Neural crest cell (in vitro differentiated cells): ENCODE data around the gene STRC. TPM values are rescaled to one million over a fixed set of nuclear protein-coding genes. Genes with fewer than 3 reads are reported as not detected.
"Not testable (repeated sequence)": the region's sequence is repeated elsewhere in the genome, so short reads cannot be mapped to it uniquely, and the experiment has no call there.

Experiments
- DNase-seq: peaks from one replicate; pipeline ENCODE4 v3.0.0; 2021; ENCODE audit warnings: low read depth, mixed read lengths, low spot score
- H3K27ac Mint-ChIP-seq: one replicate; pipeline ENCODE4 v1.8.0; 2021; ENCODE audit warnings: mild to moderate bottlenecking, mixed read lengths; ENCODE audit not compliant: unreplicated experiment
- H3K27me3 Mint-ChIP-seq: 2 replicates; pipeline ENCODE4 v1.8.0; 2021; ENCODE audit warnings: low read depth, mild to moderate bottlenecking, mixed read lengths
- H3K36me3 Mint-ChIP-seq: 2 replicates; pipeline ENCODE4 v1.8.0; 2021; ENCODE audit warnings: low read depth, mild to moderate bottlenecking, mixed read lengths
- H3K4me1 Mint-ChIP-seq: 2 replicates; pipeline ENCODE4 v1.8.0; 2021; ENCODE audit warnings: mixed read lengths
- H3K4me3 Mint-ChIP-seq: one replicate; pipeline ENCODE4 v1.8.0; 2021; ENCODE audit warnings: mild to moderate bottlenecking, mixed read lengths
- H3K9me3 Mint-ChIP-seq: 2 replicates; pipeline ENCODE4 v1.8.0; 2021; ENCODE audit warnings: mixed read lengths
- long read RNA-seq: library from polyadenylated mRNA; unstranded; transcript quantifications from one replicate; pipeline ENCODE4 v2.0.0, GENCODE V29; 2020
- total RNA-seq: library from RNA; stranded (reverse); gene quantifications from 2 replicates; pipeline ENCODE4 v1.2.1, GENCODE V29; 2021
- TF ChIP-seq, protein P1 (sequence below): fragments of 200-600 bp; sonication (generic); conservative IDR thresholded peaks from 2 replicates; pipeline ENCODE4 v1.5.0; 2021; ENCODE audit warnings: antibody characterized with exemption, mild to moderate bottlenecking

Gene STRC
- total RNA-seq = 0.19 and 0.30 TPM in 2 replicates
- long read RNA-seq, partial matches to known transcripts = 0 of 1 reads
- long read RNA-seq, other reads (novel, unspliced or antisense) = 1 of 1 reads

DNA sequence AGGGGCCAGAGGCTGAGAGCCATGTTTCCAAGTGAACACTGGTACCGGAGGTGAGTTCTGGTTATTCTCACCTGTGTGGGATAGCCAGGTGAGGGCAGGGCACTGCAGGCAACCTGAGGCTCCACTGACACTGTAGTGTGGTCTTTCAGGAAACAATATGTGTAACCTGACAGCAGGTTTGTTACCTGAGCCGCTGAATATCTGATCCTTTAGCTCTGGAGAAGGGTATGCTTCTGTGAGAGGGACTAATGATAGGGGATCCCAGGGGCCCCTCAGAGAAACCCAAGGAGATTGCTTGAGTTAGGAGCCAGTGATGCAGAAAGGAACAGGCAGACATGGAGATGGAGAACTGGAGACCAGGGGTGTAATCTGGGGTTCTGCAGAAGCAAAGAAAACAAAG lies at the start of gene STRC:
TSS of gene STRC (minus strand) at position 101 of the 400 bp plus-strand sequence. CDS start at position 23, 78 bp downstream.
- DNase-seq, H3K4me3 Mint-ChIP-seq, H3K4me1 Mint-ChIP-seq, H3K27ac Mint-ChIP-seq, H3K27me3 Mint-ChIP-seq, H3K36me3 Mint-ChIP-seq, H3K9me3 Mint-ChIP-seq: not testable (repeated sequence)

DNA sequence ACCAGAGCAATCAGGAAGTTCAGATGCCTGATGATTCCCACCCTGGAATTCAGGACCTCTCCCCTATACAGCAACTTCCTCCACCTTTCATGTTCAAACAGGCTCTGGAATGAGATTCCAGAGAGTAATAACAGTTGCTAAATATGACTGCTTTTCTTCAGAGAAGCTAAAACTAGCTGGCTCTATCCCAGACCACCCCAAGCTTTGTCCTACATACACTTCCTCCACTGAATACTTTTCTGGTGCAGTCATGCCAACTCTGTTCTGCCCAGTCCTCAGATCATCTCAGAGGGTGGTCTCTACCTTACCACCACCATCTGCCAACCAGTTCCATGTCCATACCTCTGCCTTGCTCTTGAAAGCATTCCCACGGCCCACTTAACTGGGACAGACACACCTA lies 47.6 kb upstream of the STRC start:
- H3K36me3 Mint-ChIP-seq, H3K4me1 Mint-ChIP-seq, H3K27ac Mint-ChIP-seq, H3K9me3 Mint-ChIP-seq, H3K27me3 Mint-ChIP-seq, H3K4me3 Mint-ChIP-seq, DNase-seq: not testable (repeated sequence)

DNA sequence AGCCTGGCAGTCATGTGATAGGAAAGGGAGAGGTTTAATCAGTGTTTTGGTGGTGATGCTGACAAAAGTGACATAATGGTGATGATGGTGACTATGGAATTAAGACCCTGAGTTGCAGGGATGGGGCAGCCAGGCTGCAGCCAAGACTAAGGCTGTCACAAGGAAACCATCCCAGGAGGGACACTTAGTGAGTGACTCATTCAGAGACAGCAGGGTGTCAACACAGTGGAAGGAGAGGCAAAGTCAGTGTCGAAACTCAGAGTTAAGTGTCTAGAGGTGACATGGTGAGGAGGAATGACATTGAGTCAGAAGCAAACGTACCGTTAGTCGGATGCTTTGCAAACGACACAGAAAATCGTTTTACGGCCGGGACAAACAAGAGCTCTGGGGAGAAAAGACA lies 44.7 kb upstream of the STRC start:
- DNase-seq, H3K27ac Mint-ChIP-seq, H3K4me3 Mint-ChIP-seq, H3K36me3 Mint-ChIP-seq, H3K4me1 Mint-ChIP-seq, H3K9me3 Mint-ChIP-seq, H3K27me3 Mint-ChIP-seq: not testable (repeated sequence)

DNA sequence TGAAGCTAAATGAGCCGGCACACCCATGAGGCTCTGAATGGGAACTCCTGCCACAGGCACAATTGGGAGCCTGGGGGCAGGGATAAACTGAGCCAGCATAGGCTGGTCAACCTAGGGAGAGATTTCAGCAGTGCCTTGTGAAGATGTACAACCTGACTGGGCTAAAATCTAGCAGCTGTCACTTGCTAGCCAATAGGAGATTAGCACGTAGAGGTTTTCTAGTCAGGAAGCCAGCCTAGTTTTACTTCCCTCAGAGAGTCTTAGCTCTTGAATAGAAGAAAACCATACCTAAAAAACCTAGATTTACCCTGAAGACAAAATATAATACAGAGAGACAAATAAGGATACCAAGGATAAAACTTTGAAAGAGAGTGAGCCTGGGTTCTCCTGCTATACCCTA lies 43.7 kb upstream of the STRC start:
- not testable (repeated sequence) for H3K27me3 Mint-ChIP-seq, H3K27ac Mint-ChIP-seq, DNase-seq, H3K4me1 Mint-ChIP-seq, H3K36me3 Mint-ChIP-seq, H3K4me3 Mint-ChIP-seq, H3K9me3 Mint-ChIP-seq

DNA sequence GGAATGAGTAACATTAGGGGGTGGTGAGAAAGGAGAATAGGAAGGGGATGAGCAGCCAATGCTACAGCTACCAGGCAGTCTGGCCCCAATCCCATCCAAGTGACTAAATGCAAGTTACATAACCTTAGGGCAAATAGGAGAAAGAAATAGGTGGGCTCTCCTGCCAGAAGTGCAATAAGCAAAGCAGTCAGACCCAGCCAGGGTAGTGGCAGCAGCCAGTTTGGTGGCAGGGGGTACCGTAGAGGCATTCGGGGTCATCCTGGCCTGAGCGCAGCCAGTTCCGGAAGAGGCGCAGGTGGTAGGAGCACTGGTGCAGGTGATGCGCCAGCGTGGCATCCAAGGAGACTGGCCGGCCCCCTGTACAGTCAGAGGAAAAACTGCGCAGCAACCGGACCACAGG lies 41.1 kb upstream of the STRC start:
- H3K27me3 Mint-ChIP-seq, H3K9me3 Mint-ChIP-seq, H3K4me3 Mint-ChIP-seq, H3K4me1 Mint-ChIP-seq, DNase-seq, H3K27ac Mint-ChIP-seq, H3K36me3 Mint-ChIP-seq: not testable (repeated sequence)

DNA sequence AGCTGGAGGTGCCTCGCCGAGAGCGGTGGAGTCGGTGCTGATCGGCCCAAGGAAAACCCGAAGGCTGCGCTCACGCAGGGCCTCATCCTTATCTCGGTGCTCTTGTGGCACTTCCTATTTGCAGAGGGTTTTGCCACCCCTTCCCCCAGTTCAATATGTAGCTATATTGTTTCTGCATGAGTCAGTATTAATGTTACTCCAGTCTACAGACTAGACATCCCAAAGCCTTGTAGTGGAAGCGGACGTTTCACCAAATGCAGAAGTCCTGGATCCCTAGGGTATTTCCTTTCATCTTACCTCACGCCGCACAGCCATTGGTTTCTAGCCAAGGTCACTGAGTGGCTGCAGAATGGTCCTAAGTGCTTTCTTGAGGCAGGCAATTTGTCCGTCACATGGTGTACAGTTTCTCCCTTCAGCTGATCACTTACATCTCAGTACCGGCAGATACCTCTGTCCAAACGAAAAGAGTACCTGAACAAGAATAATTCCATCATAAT lies 30.9 kb upstream of the STRC start:
- not testable (repeated sequence) for H3K27ac Mint-ChIP-seq, H3K4me3 Mint-ChIP-seq, H3K27me3 Mint-ChIP-seq, H3K9me3 Mint-ChIP-seq, DNase-seq, H3K4me1 Mint-ChIP-seq
- H3K36me3 Mint-ChIP-seq = peaks cover 19% of the 10 kb centered on the region

DNA sequence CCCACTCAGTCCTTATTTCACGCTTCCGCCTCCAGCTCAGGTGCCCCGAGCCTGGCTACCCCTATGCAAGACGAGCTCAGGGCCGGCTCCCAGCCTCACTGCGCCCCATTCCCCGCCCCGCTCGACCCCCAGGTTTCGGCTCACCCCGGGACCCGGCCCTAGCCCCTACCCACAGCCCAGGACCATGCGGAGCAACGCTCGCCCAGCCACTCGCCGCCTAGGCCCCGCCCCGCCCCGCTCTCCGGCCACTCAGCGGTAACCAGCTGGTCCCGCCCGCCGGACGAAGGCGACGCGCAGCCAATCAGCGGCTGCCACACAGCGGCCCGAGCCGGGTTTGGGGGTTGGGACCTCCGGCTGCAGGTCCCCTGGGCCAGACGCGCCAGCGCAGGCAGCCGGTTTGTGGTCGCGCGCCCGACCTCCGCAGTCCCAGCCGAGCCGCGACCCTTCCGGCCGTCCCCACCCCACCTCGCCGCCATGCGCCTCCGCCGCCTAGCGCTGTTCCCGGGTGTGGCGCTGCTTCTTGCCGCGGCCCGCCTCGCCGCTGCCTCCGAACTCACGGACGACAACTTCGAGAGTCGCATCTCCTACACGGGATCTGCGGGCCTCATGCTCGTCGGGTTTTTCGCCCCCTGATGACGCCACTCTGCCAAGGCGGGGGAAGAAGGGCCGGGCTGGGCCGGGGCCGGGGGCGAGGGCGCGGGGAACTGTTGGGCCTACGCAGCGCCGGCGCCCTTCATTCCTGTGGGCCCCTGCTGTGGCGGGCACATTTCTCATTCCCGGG lies 30.2 kb upstream of the STRC start, which contains the start of gene CATSPER2:
TSS of gene CATSPER2 (minus strand) at position 196 of the 781 bp plus-strand sequence. CDS start 783 bp downstream, outside the sequence.
- TF ChIP-seq, protein P1, sequence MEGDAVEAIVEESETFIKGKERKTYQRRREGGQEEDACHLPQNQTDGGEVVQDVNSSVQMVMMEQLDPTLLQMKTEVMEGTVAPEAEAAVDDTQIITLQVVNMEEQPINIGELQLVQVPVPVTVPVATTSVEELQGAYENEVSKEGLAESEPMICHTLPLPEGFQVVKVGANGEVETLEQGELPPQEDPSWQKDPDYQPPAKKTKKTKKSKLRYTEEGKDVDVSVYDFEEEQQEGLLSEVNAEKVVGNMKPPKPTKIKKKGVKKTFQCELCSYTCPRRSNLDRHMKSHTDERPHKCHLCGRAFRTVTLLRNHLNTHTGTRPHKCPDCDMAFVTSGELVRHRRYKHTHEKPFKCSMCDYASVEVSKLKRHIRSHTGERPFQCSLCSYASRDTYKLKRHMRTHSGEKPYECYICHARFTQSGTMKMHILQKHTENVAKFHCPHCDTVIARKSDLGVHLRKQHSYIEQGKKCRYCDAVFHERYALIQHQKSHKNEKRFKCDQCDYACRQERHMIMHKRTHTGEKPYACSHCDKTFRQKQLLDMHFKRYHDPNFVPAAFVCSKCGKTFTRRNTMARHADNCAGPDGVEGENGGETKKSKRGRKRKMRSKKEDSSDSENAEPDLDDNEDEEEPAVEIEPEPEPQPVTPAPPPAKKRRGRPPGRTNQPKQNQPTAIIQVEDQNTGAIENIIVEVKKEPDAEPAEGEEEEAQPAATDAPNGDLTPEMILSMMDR = no peak
- Mint-ChIP-seq H3K4me1 (no peaks in the 10 kb centered on the region), H3K27ac (no peak within 1 kb of the TSS), H3K9me3 (peaks cover 5% of the 10 kb centered on the region), H3K27me3 (no peaks in the 10 kb centered on the region), H3K4me3 (no peak within 1 kb of the TSS), H3K36me3 (peaks cover 19% of the 10 kb centered on the region)
- no peak for DNase-seq

DNA sequence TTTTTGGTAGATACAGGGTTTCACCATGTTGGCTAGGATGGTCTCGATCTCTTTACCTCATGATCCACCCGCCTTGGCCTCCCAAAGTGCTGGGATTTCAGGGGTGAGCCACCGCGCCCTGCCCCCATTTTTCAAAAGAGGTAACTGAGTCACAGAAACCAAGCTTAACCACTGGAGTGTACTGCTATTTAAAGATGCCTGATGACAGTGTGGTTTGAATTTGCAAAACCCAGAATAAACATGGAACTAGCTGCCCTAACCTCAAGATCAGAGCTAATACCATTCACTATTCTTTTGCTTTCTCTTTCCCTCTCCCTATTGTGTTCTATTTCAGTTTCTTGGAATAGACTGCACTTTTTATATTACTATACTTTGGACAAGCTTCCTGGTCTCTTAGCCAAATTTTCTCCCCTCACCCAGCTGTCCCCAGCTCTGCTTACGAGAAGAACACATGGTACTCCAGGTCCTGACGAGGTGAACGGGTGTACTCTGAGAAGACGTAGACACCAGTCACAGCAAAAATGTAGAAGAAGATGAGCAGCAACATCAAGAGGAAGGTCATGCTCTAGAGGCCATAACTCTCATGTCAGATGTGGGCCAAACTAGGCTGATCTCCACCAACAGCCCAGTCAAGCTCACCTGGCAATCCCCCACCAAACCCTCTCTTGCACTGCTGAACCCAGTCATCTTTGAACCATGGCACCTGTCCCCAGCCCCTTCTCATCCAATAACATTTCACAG lies 20.0 kb upstream of the STRC start:
- H3K27ac Mint-ChIP-seq = peak overlapping the region; percentile 46
- H3K9me3 Mint-ChIP-seq, H3K4me1 Mint-ChIP-seq, H3K4me3 Mint-ChIP-seq, DNase-seq, H3K27me3 Mint-ChIP-seq, H3K36me3 Mint-ChIP-seq: not testable (repeated sequence)

DNA sequence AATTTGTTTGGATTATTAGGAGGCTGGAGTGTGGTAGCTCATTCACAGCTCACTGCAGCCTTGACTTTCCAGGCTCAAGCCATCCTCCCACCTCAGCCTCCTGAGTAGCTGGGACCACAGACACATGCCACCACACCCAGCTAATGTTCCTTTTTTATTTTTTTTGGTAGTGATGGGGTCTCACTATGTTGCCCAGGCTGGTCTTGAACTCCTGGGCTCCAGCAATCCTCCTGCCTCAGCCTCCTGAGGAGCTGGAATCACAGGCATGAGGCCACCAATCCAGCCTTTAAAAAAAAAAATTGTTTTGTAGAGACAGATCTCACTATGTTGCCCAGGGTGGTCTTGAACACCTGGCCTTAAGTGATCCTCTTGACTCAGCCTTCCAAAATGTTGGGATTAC lies 8.3 kb upstream of the STRC start:
- H3K36me3 Mint-ChIP-seq, H3K4me1 Mint-ChIP-seq, H3K4me3 Mint-ChIP-seq, H3K9me3 Mint-ChIP-seq, DNase-seq, H3K27ac Mint-ChIP-seq, H3K27me3 Mint-ChIP-seq: not testable (repeated sequence)
